HG03066 (cell line): ENCODE data around the gene FGFBP3.
A peak's percentile ranks its signal among the peaks of the same experiment; 100 is the strongest.
"Not testable (repeated sequence)": the region's sequence is repeated elsewhere in the genome, so short reads cannot be mapped to it uniquely, and the experiment has no call there.

Experiments used
- ATAC-seq: cut with Tn5 transposase; IDR thresholded peaks from one replicate; pipeline ENCODE4 v1.9.1; 2021; ENCODE audit warnings: low read depth; ENCODE audit not compliant: unreplicated experiment

The FGFBP3 gene

GRCh38 chr10:91901784-91902677, 7.3 kb downstream of the FGFBP3 start:
- ATAC-seq = no peak

GRCh38 chr10:91897421-91897820, 11.9 kb downstream of the FGFBP3 start:
- no peak for ATAC-seq

- ATAC-seq = no peak
Measured at GRCh38 chr10:91896212-91896756, 13.0 kb downstream of the FGFBP3 start.

DNA sequence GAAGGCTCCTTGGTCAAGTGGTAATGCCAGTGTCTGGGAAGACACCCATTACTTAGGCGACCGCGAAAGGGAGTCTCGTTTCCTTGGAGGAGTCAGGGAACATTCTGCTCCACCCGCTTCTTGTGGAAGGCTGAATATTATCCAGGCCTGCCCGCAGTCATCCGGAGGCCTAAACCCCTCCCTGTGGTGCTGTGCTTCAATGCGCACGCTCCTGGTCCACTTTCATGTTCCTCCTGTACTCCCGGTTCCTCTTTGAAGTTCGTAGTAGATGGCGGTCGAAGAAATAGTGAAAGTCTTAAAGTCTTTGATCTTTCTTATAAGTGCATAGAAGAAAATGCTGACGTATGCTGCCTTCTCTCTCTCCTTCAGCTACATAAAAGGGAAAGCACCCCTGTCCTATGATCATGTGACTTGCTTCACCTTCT, 15.0 kb downstream of the FGFBP3 start:
- ATAC-seq = not testable (repeated sequence)

DNA sequence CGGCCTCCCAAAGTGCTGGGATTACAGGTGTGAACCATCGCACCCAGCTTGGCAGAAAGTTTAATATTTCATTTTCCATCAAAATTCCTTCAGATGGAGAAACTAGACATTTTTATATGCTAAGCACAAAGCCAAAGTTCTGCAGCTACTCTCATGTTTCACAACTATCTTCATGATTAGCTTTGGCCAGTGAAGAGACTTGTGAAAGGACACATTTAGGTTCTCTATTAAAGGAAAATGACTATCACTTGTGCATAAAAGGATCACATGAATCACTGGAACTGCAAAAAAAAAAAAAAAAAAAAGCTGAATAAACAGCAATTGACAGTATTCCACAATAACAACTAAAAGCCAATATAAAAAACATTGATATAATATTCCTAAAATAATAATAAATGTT, 16.2 kb downstream of the FGFBP3 start:
- no peak for ATAC-seq

DNA sequence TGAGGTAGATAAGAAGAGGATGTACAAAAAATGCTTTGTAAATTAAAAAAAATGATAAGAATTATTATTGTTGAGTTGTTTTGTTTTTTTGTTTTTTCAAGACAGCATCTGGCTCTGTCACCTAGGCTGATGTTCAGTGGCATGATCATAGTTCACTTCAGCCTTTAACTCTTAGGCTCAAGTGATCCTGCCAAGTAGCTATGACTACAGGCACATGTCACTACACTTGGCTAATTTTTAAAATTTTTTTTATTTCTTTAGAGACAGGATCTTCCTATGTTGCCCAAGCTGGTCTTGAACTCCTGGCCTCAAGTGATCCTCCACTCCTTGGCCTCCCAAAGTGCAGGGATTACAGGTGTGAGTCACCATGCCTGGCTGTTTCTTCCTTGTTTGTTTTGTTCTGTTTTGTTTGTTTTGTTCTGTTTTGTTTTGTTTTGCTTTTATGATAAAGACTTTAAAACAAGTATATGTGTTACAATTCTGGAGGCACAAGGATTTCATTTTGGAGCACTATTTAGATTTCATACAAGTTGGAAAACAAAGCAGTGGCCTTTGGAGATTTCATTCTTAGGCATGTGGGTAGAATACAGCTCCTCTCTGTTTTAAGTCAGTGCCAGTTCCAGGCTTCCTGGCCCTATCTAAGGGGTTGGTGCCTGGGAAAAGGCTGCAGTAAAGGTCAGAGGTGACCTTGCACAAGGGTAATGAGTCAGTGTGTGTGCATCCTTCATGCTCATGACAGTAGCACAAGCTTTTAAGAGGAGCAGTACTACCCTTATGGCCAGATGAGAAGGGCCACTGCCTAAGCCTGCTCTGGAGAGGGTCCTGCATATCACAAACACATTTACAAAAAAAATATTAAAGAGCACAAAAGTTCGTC, 17.9 kb downstream of the FGFBP3 start:
- no peak for ATAC-seq

GRCh38 chr10:91887272-91888076, 21.8 kb downstream of the FGFBP3 start:
- peak; percentile 63 for ATAC-seq

- no peak for ATAC-seq
Measured at GRCh38 chr10:91886954-91887271, 22.4 kb downstream of the FGFBP3 start.

DNA sequence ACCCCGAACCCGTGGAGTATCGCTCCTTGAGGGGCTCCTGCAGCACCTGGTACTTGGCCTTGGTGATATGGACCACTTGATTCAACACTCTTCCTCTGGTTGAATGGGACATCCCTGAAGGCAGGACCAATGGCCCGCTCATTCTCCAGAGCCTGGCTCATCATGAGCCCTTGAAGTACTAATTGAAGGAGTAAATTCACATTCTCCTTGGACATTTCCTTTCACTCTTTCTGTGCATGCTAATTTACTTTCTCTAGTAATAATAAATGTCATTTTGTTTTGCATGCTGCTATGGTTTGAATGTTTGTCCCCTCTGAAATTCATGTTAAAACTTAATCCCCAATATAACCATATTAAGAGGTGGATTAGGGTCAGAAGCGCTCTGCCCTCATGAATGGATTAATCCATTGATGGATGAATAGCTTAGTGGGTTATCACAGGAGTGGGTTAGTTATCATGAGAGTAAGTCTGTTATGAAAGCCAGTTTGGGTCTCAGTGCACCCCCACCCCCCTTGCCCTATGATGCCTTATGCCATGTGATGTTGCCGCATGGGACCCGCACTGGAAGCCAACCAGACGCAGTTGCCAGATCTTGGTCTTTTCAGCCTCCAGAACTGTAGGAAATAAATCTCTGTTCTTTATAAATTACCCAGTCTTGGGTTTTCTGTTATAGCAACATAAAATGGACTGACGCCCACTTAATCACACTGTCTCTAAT, 23.8 kb downstream of the FGFBP3 start:
- ATAC-seq = no peak

- no peak for ATAC-seq
Measured at GRCh38 chr10:91884536-91884935, 24.8 kb downstream of the FGFBP3 start.

- no peak for ATAC-seq
Measured at GRCh38 chr10:91883549-91884444, 25.5 kb downstream of the FGFBP3 start.

GRCh38 chr10:91880310-91880709, 29.0 kb downstream of the FGFBP3 start:
- no peak for ATAC-seq

- ATAC-seq = no peak
Measured at GRCh38 chr10:91879515-91880170, 29.6 kb downstream of the FGFBP3 start.

DNA sequence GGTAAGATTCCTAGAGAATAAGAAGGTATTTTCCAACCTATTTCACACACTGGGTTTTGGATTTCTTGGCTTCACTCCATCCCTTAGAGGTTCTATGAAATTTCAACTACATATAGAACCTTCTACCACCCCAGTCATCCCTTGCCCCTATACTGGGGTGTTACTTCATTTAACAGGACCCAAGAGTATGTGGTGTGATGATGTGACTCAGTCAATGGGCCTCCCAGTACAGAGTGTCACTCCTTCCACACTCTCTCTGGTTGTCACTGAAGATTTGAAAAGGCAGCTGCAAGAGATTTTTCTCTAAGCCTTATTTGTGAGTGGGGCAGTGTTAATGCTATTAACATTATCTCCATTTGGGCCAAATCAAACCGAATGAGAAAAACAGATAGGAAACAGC, 33.5 kb downstream of the FGFBP3 start:
- no peak for ATAC-seq

DNA sequence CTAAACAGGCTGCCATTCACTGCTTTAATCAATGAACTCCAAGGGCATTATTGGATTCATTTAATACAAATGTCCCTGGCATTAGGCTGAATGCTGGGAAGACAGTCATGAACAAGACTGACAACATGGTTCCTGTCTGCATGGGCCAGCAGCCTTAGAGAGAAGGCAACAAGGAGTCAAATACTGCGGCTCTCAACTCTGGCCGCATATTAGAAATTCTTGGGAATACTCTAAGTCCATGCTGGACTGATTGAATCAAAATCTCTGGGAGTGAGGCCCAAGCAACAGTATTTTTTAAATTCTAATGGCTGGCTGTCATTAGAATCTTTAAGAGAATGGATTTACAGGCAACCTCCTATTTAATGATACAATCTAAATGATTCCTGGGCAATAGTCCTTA, 34.1 kb downstream of the FGFBP3 start:
- no peak for ATAC-seq

DNA sequence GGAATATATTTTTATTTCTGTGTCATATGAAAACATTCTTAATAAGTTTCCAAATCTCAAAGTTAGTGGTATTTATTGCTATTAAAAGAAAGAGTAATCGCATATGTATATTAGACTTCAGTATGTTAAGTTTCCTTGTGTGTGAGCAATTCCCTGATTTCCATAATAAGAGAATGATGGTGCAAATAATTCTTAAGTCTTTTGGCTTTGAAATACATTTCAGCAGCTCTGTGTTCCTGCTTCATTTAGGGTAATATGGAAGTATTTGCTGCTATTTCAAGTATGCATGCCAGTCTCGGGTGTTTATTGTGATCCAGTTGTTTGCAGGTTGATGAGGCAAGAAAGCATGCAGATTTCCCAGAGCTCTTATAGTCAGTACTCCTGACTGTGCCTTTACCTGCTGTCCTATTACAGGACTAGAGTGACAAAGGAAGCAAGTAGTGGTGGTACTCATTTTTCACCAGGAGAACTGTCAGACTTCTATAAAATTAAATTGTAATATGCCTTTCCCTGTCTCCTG, 43.7 kb downstream of the FGFBP3 start:
- no peak for ATAC-seq

DNA sequence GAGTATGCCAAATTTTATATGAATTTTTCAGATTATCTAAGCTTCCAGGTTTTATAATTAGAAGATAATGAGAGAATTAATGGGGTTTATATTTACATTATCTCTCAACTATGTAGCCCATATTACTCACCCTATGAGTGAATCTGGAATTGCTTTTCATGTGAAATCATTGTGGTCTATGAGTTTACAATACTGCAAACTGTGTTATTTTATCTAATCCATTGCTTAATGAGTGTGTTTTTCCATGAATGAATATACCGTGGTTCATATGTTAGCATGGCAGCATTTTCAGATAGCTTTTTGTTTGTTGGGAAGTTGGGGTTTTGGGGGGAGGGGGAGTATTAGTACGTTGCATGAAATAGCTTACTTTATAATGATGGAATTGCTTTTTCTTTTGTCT, 44.5 kb downstream of the FGFBP3 start:
- no peak for ATAC-seq

GRCh38 chr10:91864099-91864498, 45.2 kb downstream of the FGFBP3 start:
- ATAC-seq = no peak
